ENCODE measurements around the gene NANOS3.

The NANOS3 gene

DNA sequence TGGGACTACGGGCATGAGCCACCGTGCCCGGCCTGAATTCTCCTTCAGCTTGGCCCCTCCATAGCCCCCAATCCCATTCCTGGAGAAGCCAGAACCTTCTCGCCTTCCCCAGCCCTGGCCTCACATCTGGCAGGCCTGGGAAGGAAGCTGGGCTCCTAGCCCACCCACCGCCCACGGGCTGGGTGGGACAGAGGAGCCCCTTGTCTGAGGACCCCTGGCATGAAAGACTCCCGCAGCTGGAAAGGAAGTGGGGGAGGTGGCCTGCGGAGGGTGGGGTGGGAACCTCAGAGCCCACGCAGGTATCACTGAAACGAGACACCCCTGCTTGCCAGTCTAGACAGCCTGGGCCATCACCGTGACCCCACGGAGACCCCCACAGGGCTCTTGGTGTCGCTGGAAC, 7.7 kb upstream of the NANOS3 start:
- H3K27me3 Mint-ChIP-seq, result peaks cover 75% of the 10 kb centered on the region

DNA sequence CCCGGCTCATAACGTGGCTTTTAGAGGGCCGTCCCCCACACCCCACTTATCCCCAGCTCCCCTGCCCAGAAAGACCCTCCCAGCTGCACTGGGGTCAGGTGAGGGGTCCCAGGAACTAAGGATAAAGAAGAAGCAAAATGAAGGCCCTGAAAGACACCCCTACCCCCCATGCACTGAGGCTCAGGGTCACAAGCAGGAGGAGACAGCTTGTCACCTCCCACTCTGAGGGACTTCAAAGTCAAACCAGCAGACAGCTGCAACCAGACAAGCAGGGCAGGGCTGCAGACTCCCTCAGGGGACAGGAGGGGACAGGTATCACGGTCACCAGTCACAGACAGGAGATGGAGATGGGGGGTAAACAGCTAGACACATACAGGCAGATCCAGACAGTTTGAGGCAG, 6.1 kb upstream of the NANOS3 start:
- no peaks in the 10 kb centered on the region for H3K9me3 Mint-ChIP-seq
- H3K4me1 Mint-ChIP-seq, result peaks cover 26% of the 10 kb centered on the region
- no peak overlapping the region for H3K27ac Mint-ChIP-seq
- H3K27me3 Mint-ChIP-seq, result peaks cover 83% of the 10 kb centered on the region
- H3K4me3 Mint-ChIP-seq, result no peak overlapping the region
- ATAC-seq, result no peak
- H3K36me3 Mint-ChIP-seq, result no peaks in the 10 kb centered on the region

More for the DNA sequence above, 7.7 kb upstream of the NANOS3 start:
- Mint-ChIP-seq H3K9me3 (no peaks in the 10 kb centered on the region), H3K4me3 (no peak overlapping the region), H3K4me1 (peaks cover 32% of the 10 kb centered on the region), H3K36me3 (no peaks in the 10 kb centered on the region), H3K27ac (no peak overlapping the region)
- ATAC-seq, result no peak

DNA sequence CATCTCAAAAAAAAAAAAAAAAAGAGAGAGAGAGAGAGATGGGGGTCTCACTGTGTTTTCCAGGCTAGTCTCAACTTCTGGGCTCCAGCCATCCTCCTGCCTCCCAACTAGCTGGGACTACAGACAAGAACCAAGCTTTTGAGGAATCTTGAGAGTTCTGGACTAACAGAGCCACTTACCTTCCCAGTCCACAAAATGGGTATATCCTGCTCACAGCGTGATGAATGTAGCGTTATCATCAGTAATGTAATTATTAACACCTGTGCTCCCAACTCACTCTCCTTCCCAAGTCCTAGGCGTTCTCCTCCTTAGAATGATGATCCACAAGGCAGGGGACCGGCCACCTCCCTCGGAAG, 4.6 kb upstream of the NANOS3 start:
- peaks cover 19% of the 10 kb centered on the region for H3K4me1 Mint-ChIP-seq
- H3K27me3 Mint-ChIP-seq, result peaks cover 79% of the 10 kb centered on the region
- no peak for ATAC-seq
- no peaks in the 10 kb centered on the region for H3K36me3 Mint-ChIP-seq
- no peaks in the 10 kb centered on the region for H3K9me3 Mint-ChIP-seq
- H3K4me3 Mint-ChIP-seq, result peak overlapping the region; percentile 66
- peak overlapping the region; percentile 12 for H3K27ac Mint-ChIP-seq

DNA sequence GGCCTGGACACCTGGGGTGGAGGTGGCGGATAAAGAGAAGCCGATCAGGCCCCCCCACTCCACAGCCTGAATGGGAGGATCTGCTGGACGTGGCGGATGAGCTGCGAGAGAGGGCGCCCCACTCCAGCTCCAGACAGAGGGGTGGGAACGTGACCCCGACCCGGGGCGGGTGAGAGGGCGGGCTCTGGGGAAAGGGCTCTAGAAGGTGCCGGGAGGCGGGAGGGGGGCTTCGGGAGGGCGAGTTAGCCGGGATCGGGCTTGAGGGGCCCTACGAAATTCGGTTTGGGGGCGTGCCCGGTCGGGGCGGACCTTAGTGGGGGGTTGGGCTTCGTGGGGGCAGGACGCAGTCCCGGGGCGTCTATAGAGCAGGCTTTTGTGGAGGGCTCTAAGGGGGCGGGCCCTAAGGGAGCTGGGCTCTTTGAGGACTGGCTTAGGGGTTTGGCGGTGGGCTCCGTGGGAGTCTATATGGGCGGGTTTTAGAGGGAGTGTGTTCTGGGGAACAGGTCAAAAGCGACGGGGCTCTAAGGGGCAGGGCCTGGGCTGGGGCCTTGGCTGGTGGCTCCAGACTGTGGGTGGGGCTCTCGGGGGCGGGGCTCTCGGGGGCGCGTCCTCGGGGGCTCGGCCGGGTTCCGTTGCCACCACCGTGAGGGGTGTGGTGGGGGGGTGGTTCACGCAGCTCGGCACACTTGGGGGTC, 4.1 kb upstream of the NANOS3 start:
- H3K36me3 Mint-ChIP-seq, result no peaks in the 10 kb centered on the region
- H3K4me1 Mint-ChIP-seq, result peaks cover 19% of the 10 kb centered on the region
- H3K27ac Mint-ChIP-seq, result peak overlapping the region; percentile 12
- peaks cover 74% of the 10 kb centered on the region for H3K27me3 Mint-ChIP-seq
- peak; percentile 69 for ATAC-seq
- no peaks in the 10 kb centered on the region for H3K9me3 Mint-ChIP-seq
- H3K4me3 Mint-ChIP-seq, result peak overlapping the region; percentile 66

DNA sequence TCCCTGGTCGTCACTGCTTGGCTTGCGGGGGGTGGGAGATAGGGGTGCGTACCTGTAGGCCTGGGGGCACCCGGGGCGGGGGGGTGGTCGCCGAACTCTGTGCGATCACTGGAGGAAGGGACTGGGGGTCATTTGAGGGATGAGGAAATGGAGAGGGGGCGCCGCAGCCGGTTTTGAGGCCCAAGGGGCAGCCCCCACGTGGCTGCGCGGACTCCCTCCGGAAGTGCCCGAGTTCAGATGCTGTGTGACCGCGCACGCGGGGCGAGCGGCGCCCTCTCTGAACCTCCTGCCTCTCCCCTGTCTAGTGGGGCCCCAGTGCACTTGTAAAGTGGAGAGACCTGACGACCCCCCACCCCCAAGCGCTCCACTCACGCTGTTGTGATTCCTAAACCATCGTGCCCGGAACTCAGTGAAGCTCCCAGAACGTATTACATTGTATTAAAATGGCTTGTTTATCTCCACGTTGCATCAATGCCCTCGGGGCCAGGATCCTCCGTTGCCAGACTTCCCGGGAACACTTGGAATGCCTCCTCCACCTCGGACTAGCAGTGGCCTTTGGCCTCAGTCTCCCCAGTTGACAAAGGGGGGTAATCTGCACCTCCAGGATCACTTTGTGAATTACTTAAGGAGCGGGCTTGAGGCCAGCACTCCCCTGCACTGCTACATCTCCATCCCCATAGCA, 3.0 kb upstream of the NANOS3 start:
- Mint-ChIP-seq H3K27me3 (peaks cover 70% of the 10 kb centered on the region), H3K4me1 (peaks cover 19% of the 10 kb centered on the region), H3K27ac (no peak overlapping the region), H3K4me3 (no peak overlapping the region), H3K36me3 (no peaks in the 10 kb centered on the region), H3K9me3 (no peaks in the 10 kb centered on the region)
- no peak for ATAC-seq

DNA sequence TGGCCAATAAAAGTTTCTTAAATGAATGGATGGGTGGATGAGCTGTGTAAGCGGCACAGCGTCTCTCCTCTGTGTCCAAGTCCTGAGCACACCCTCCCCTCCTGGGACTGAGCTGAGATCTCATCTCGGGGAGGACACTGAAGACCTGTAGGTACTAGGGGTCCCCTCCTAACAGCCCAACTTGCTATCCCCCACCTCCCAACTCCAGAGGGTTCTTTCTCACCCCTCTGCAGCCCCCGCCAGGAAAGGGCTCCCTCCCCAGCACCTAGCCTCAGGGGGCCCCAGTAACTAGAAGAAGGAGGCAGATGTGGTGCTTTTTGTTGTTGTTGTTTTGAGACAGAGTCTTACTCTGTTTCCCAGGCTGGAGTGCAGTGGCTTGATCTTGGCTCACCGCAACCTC, 1.1 kb upstream of the NANOS3 start:
- H3K4me3 Mint-ChIP-seq, result no peak overlapping the region
- no peak overlapping the region for H3K27ac Mint-ChIP-seq
- H3K9me3 Mint-ChIP-seq, result no peaks in the 10 kb centered on the region
- H3K4me1 Mint-ChIP-seq, result peaks cover 30% of the 10 kb centered on the region
- H3K36me3 Mint-ChIP-seq, result no peaks in the 10 kb centered on the region
- peaks cover 52% of the 10 kb centered on the region for H3K27me3 Mint-ChIP-seq
- no peak for ATAC-seq

DNA sequence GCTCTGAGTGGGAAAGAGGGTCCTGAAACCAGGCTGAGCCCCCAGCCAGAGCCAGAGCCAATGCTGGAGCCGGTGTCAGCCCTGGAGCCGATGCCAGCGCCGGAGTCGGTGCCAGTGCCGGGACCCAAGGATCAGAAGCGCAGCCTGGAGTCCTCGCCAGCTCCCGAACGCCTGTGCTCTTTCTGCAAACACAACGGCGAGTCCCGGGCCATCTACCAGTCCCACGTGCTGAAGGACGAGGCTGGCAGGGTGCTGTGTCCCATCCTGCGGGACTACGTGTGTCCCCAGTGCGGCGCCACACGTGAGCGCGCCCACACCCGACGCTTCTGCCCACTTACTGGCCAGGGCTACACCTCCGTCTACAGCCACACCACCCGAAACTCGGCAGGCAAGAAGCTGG, 369 bp downstream of the NANOS3 start:
- Mint-ChIP-seq H3K4me3 (no peak overlapping the region), H3K27ac (no peak overlapping the region), H3K9me3 (no peaks in the 10 kb centered on the region), H3K36me3 (no peaks in the 10 kb centered on the region), H3K4me1 (peaks cover 38% of the 10 kb centered on the region), H3K27me3 (peaks cover 37% of the 10 kb centered on the region)
- no peak for ATAC-seq

DNA sequence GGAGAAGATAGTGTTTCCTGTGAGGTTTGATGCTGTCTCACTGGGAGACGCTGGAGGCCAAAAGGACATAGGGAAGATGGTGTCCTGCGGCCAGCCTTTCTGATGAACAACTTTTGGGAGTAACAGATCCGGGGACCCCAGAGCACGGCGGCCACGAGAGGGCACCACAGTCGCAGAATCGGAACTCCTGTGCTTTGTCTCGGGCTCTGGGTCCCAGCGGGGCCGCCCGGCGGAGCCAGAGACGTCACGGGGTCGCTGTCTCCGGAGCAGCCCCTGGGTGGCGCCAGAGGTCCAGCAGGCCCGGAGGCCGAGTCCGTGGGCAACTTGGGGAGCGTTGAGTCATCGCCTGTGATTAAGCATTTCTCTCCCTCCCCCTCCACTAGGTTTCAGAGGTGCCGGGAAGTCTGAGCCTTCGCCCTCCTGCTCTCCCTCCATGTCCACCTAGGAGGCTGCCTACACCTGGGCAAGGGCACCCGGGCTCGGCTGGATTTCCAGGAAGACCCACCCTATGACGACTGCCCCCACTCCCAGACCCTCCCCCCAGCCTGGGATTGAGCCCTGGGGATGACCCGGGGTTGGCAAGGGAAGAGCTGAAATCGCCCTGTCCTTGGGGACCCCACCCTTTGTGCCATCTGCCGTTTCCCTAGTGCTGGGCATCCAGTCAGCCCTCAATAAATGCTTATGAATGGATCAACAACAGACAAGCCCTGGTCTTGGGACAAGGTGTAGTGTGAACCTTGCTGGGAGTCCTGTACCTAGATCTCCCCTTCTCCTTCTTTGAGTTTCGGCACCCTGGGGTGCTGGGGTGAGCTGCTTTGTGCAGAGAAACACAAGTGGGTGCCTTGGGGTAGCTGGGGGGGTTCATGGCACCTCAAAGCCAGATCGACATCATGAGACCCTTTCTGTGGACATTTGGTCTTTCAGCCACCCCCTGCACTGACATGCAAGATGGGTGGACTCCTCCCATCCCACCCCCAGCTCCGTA, 3.4 kb downstream of the NANOS3 start:
- peak overlapping the region; percentile 8 for H3K4me3 Mint-ChIP-seq
- H3K9me3 Mint-ChIP-seq, result no peaks in the 10 kb centered on the region
- peaks cover 15% of the 10 kb centered on the region for H3K27me3 Mint-ChIP-seq
- no peaks in the 10 kb centered on the region for H3K36me3 Mint-ChIP-seq
- peak; percentile 94 for ATAC-seq
- H3K27ac Mint-ChIP-seq, result peak overlapping the region; percentile 58
- peaks cover 32% of the 10 kb centered on the region for H3K4me1 Mint-ChIP-seq

DNA sequence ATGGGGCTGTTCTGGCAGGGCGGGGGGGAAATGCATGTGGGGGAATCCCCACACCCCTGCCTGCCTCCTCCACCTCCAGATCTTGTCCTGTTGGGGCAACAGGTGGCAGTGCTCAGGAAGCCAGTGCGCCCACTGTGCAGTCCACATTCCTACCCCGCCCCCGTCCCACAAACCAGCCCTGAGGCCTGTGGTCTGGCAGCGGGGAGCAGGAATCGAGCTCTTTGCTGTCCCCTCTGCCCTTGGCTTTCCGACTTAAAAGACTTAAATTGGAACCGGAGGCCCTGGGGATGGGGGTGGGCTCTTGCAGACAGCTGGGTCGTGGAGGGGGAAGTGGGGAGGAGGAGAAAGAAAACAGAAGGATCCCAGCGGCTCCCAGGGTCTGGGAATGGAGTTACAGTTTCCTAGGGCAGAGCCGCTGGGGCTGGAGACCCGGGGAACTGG, 4.3 kb downstream of the NANOS3 start:
- Mint-ChIP-seq H3K27me3 (peaks cover 6% of the 10 kb centered on the region), H3K9me3 (no peaks in the 10 kb centered on the region), H3K27ac (peak overlapping the region; percentile 58), H3K36me3 (no peaks in the 10 kb centered on the region), H3K4me3 (no peak overlapping the region), H3K4me1 (peaks cover 32% of the 10 kb centered on the region)
- no peak for ATAC-seq

DNA sequence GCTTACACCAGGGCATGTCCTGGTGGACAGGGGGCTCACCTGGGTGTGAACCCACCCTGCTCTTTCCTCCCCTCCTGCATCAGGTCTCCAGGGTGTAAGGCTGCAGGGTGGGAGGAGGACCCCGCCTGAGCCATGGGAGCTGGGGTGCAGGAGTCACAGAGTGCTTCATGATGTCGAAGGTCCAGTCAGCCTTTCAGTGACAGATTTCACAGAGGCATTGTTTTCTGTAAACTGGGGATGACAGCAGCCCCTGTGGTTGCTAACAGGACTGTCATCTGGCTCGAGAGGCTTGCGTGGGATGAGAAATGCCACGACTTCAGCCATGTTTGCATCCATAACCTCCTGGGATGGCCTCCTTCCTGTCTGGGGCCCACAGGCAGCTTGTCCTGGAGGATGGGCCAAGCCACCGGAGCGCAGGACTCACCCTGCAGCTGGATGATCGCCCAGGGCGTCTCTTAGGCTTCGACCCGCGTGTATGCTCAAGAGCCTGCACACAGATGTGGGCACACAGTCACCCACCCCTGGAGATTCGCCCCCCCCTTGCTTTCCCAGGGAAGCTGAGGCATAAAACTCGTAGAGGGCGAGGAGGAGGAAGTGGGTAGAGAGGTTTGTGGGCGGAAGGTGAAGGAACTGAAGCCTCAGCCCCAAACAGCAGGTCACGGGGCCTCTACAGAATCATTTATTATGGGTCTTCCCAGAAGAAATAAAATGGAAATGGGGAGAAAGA, 4.9 kb downstream of the NANOS3 start:
- H3K27me3 Mint-ChIP-seq, result no peaks in the 10 kb centered on the region
- no peaks in the 10 kb centered on the region for H3K9me3 Mint-ChIP-seq
- H3K36me3 Mint-ChIP-seq, result no peaks in the 10 kb centered on the region
- peaks cover 32% of the 10 kb centered on the region for H3K4me1 Mint-ChIP-seq
- H3K27ac Mint-ChIP-seq, result peak overlapping the region; percentile 58
- ATAC-seq, result peak; percentile 27
- no peak overlapping the region for H3K4me3 Mint-ChIP-seq

DNA sequence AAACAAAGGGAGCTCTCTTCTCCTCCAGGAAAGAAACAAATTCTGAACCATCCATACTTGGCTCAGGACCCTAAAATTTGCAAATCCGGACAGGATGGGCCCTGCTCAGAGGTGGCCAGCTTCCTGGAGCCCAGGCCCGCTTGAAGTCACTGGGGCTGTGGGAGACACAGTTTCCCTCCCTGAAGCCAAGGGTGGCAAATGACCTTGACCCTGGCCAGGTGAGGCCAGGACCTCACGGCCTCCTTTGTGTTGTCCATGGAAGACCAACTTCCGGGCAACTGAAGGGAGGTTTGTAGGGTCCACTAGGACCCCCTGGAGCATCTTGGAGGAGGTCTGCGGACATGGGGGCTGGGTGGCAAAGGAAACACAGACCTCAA, 5.5 kb downstream of the NANOS3 start:
- no peaks in the 10 kb centered on the region for H3K27me3 Mint-ChIP-seq
- peak overlapping the region; percentile 58 for H3K27ac Mint-ChIP-seq
- H3K4me1 Mint-ChIP-seq, result peaks cover 32% of the 10 kb centered on the region
- no peak overlapping the region for H3K4me3 Mint-ChIP-seq
- H3K36me3 Mint-ChIP-seq, result no peaks in the 10 kb centered on the region
- no peak for ATAC-seq
- no peaks in the 10 kb centered on the region for H3K9me3 Mint-ChIP-seq

DNA sequence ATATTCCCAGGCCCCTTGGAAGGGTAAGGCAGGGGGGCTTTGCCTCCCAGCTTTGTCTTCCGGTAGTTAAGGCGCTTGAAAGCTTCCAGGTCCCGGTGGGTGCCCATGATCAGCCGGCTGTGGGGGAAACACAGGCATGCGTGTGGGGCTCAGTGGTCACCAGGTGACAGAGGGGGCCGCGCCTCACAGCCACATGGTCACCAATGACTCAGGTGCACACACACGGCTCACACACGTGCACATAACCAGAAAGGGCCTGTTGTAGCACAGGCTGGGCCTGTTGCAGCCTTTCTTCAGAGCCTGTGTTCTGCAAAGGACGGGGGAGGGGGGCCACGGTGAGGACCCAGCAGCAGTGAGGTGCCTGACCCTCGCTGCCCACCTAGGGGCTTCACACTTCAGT, 5.9 kb downstream of the NANOS3 start:
- H3K4me1 Mint-ChIP-seq, result peaks cover 32% of the 10 kb centered on the region
- H3K27me3 Mint-ChIP-seq, result no peaks in the 10 kb centered on the region
- no peak overlapping the region for H3K27ac Mint-ChIP-seq
- H3K9me3 Mint-ChIP-seq, result no peaks in the 10 kb centered on the region
- H3K4me3 Mint-ChIP-seq, result no peak overlapping the region
- H3K36me3 Mint-ChIP-seq, result no peaks in the 10 kb centered on the region
- ATAC-seq, result no peak

DNA sequence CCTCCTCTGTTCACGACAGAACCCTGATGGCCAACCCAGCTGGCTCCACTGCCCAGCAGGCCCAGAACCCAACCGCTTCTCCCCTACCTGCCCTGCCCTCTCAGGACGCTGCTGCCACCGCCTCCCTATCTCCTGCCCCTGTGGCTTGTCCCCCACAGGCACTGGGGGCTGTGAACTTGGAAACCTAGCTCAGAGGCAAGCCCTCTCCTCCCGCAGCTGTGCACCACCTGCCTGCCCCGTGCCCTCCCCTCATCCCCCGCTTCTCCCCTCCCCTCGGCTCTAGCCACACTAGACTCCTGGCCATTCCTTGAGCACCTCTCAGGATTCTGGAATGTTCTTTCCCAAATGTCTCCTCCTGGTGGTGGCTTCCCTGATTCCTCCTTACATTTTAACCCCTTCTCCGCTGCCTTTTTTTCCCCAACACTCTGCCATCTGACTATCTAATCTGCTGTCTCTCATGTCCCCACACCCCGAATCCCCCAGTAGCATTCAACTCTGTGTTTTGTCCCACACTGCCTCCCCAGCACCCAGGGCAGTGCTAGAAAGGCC, 6.7 kb downstream of the NANOS3 start:
- ATAC-seq, result no peak
- no peaks in the 10 kb centered on the region for H3K27me3 Mint-ChIP-seq
- H3K27ac Mint-ChIP-seq, result peak overlapping the region; percentile 12
- H3K36me3 Mint-ChIP-seq, result no peaks in the 10 kb centered on the region
- H3K4me1 Mint-ChIP-seq, result peaks cover 32% of the 10 kb centered on the region
- H3K9me3 Mint-ChIP-seq, result no peaks in the 10 kb centered on the region
- no peak overlapping the region for H3K4me3 Mint-ChIP-seq

DNA sequence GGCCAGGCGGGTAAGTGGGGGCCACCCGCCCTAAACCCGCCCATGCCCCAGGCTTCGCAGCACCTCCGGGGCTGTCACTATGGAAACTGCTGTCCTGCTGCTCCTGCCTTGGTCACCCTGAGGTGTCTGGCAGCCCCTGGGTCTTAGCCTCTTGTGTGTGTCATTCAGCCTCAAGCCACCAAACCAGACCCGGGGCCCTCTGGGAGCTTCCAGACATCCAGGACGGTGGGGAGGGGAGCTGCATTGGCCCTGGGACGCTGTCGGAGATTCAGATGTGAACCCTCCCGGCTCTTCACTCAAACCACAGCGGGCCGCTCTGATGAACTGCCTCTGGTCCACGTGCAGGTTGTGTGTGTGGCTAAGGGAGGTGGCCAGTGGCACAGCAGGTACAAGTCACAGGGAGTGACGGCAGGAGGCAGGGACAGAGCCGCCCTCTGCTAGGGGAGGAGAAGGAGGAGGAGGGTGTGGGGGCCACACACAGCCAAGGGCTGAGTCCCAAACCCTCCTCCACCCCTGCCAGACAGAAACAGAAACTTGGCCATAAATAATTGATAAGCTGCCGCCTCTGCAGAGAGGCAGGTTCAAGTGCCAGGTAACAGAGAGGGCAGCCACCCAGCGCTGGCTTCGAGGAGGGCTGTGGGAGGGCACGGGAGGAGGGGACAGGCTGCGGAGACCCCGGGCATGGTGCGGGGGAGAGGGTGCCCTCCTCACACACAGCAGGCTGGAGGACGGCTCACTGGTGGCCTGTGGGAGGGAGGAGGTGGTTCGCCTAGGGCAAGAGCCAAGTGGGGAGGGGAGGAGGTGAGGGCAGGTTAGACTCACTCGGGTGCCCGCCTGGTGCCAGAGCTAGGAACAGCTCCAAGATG, 8.0 kb downstream of the NANOS3 start:
- peaks cover 28% of the 10 kb centered on the region for H3K4me1 Mint-ChIP-seq
- H3K36me3 Mint-ChIP-seq, result no peaks in the 10 kb centered on the region
- no peaks in the 10 kb centered on the region for H3K9me3 Mint-ChIP-seq
- no peak overlapping the region for H3K4me3 Mint-ChIP-seq
- no peaks in the 10 kb centered on the region for H3K27me3 Mint-ChIP-seq
- ATAC-seq, result no peak
- H3K27ac Mint-ChIP-seq, result no peak overlapping the region
